ENCODE measurements around the gene SVEP1.

SVEP1 gene

DNA sequence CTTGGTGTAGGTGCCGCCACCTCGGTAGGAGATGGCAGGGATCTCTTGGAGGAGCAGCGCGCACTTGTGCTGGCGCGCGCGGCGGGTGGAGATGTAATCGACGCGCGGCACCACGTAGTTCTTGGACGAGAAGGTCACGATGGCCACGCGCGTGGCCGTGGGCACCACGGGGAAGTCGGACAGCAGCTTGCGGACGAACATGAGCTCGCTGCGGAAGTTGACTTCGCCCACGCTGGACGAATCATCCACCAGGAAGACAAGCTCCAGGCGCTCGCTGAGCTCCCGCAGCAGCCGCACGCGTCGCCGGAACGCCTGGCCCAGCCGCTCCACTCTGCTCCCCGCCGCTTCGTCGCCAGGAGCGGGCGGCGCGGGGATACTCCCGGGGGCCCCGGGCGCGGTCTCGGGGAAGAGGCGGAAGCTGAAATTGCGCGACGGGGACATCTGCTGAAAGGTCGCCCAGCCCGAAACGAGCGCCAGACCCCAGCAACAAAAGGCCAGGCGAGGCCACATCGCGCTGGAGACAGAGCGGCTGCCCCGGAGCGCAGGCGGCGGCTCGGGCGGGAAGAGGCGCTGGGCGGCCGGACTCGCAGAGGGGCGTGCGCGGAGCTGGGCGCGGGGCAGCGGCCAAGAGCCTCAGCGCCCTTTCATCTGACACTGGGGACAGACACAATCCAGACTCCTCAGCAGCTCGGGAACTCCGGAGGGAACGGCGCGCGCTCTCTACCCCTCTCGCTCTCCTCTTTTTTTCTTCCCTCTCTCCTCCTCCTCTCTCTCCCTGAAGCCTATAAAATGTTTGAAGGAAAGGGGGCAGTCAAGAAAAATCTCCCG lies at the start of gene SVEP1:
SVEP1 (minus strand) TSS at position 708 of the 828 bp plus-strand sequence; CDS start at position 510, 198 bp downstream.
- TF ChIP-seq, protein P1, sequence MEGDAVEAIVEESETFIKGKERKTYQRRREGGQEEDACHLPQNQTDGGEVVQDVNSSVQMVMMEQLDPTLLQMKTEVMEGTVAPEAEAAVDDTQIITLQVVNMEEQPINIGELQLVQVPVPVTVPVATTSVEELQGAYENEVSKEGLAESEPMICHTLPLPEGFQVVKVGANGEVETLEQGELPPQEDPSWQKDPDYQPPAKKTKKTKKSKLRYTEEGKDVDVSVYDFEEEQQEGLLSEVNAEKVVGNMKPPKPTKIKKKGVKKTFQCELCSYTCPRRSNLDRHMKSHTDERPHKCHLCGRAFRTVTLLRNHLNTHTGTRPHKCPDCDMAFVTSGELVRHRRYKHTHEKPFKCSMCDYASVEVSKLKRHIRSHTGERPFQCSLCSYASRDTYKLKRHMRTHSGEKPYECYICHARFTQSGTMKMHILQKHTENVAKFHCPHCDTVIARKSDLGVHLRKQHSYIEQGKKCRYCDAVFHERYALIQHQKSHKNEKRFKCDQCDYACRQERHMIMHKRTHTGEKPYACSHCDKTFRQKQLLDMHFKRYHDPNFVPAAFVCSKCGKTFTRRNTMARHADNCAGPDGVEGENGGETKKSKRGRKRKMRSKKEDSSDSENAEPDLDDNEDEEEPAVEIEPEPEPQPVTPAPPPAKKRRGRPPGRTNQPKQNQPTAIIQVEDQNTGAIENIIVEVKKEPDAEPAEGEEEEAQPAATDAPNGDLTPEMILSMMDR (IDR thresholded peaks at IDR 0.05): no peak

DNA sequence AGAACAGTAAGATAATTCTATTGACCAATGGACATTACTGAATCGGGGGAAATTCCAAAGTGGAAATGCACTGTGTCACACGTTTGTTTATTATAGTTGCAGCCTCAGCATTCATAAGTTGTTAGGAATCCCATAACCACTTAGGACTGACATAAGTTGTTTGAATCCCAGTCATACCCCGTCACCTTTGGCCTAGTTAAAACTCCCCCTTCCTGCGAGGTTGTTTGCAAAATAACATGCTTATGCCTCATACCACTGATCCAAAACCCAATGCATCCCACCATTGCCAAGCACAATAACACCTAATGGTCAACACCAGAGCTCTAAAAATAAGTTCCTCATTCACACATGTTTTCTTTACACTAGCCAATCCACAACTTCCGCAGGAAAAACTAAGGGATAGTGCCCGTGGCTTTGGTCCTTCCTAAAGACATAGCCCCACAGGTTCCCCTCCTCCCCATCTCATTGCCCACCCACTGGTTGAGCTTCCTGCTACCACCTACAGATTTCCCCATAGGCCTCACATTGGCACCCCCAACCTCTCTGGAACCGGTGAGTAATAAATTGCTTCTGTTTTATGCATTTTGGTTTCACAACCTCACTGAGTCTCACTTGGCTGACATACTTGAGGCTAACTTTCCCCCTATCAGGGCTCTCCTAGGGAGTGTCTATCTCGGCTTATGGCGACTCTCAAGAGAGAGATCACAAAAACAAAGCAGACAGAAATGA lies 46.7 kb upstream of the SVEP1 start:
- TF ChIP-seq, protein P1 (IDR thresholded peaks at IDR 0.05): no peak

DNA sequence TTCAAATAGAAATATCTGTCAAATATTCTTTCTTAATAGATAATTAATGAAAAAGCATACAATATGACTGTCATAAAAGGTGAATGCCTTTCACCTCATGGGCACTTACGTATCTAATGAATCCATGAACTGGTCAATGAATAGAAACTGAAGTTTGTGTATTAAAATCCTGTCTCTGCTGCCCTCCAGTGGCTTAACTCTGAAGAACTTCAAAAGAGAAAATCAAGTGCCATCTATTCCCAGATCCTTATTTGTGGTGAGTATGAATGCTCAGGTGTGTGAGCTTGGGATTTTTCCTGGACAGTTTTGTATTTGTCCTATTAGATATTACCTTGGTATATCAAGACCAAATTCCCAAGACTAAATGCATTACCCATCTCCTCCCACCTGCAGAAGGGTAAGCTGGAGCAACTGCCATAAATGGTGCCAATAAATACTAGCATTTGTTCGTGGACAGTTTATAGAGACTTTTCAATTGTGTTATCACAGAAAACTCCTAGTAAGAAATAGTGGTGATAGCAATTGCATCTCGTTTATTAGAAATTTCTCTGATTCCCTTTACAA lies 44.0 kb upstream of the SVEP1 start:
- TF ChIP-seq, protein P1 (IDR thresholded peaks at IDR 0.05): peak; percentile 70

DNA sequence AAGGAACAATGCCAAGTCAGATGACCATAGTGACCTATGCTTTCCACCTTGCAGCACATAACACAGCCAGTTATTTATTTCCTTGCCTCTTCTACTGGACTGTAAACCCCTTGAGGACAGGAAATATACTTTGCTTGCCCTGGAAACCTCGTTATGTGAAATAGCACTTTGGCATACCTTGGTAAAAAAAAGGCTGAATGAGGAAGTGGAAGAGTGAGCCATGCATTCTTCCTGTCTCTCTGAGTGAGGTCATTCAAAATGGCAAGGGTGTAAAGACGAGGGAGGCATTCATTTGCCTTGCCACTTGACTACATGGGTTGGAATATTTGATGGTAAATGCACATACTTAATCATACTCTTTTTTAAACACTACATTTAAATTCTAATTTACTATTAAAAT lies 42.8 kb upstream of the SVEP1 start:
- TF ChIP-seq, protein P1 (IDR thresholded peaks at IDR 0.05): no peak

DNA sequence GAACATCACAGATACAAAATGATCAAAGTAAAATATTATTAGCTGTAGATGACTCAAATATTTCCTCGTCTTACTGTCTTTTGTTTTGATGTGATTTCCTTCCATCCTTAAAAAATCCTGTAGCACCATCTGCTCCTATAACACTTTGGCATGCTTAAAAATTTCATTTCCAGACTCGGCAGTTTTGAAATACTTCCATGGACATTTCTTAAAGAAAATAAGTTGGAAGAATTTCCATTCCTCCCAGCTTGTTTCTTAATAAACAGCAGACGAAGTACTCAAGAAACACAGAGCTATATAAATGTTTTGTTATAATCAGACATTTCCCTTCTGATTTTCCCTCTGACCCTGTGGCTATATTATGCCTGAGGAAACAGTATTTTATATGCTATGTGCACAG lies 41.2 kb upstream of the SVEP1 start:
- TF ChIP-seq, protein P1 (IDR thresholded peaks at IDR 0.05): no peak

DNA sequence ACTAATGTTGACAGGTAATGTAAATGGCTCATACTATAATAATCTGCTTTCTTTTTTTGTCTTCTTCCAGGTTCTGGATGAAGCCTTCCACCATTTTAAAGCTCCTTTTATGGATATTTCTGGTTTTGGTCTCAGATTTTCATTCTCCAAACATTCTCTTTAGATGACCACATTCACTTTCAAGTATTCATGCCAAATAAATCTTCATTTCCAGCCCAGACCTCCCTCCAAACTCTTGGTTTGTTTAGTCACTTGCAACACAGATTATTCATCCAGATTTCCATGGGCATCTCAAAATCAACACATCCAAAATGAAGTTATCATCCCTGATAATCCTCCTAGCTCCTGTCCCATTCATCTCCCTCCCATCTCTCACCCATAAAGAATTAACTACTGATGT lies 40.3 kb upstream of the SVEP1 start:
- TF ChIP-seq, protein P1 (IDR thresholded peaks at IDR 0.05): no peak

DNA sequence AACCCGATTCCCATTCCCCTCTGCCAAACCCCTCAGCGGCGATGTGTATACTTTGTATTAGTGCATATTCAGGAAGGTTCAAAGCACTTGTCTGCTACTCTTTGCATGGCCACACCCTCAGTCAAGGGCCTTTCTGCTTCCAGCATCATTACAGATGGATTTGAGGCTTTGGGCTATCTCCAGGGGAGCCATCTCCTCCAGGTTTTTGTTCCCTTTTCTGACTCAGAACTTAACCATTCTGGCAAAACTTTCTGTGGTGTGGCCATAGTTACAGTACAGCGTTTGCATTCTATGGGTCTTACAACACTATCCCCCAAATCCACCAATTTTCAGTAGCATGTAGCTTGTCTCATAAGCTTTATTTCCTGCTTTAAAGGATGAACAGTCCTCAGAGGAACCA lies 36.0 kb upstream of the SVEP1 start:
- TF ChIP-seq, protein P1 (IDR thresholded peaks at IDR 0.05): no peak
